HCT116 (cell line): Measurements from ENCODE around the gene TSPAN5. TPM values are rescaled to one million over a fixed set of nuclear protein-coding genes. Genes with fewer than 3 reads are reported as not detected.
"Not testable (repeated sequence)": the region's sequence is repeated elsewhere in the genome, so short reads cannot be mapped to it uniquely, and the experiment has no call there.

ENCODE experiments used
- ATAC-seq: fragments of 200-7000 bp; cut with Tn5 transposase; 2 replicates; pipeline ENCODE4 v1.9.1; 2020; ENCODE audit warnings: mild to moderate bottlenecking, moderate library complexity
- BruUV-seq: library from RNA; stranded (reverse); fragments of 400-500 nt; replicated peaks from 2 replicates; lab custom pipeline; 2021; lab: Mats Ljungman, UMichigan
- CTCF ChIA-PET: fragments of 300-600 bp; sonication (Branson Sonifier 250); formaldehyde crosslinking; loops from one replicate; lab custom pipeline; 2021; ENCODE audit warnings: antibody characterized with exemption; lab: Charles Lee
- POLR2A ChIA-PET: fragments of 300-600, 350-600 bp; sonication (Branson Sonifier 250); formaldehyde crosslinking; loops from one replicate; lab custom pipeline; 2021; ENCODE audit warnings: antibody characterized with exemption; lab: Charles Lee
- RAD21 ChIA-PET, 2 experiments: fragments of 300-600 bp; sonication (Branson Sonifier 250); formaldehyde crosslinking; loops; one replicate each; lab custom pipeline; 2023; ENCODE audit warnings: low total read pairs in 2 of 2; ENCODE audit not compliant: uncharacterized antibody in 2 of 2, unreplicated experiment in 2 of 2, low non-redundant PET in 1 of 2; lab: Charles Lee
- DNase-seq: peaks from one replicate; pipeline ENCODE4 v3.0.0-alpha.2; 2010; ENCODE audit warnings: low read depth, low spot score
- H2AFZ ChIP-seq: fragments of 200-600 bp; shearing (Covaris generic), sonication (generic); 2 replicates; pipeline ENCODE4 v1.6.1; 2017; ENCODE audit warnings: low read depth, mixed run types, mixed read lengths, antibody characterized with exemption, low read length; ENCODE audit not compliant: poor library complexity, severe bottlenecking
- H3K27ac ChIP-seq: 2 replicates; pipeline ENCODE4 v1.5.1; 2012; ENCODE audit warnings: low read depth, low read length
- H3K27me3 ChIP-seq: fragments of 200-600 bp; sonication (generic); 2 replicates; pipeline ENCODE4 v1.6.1; 2016; ENCODE audit warnings: mixed run types, low read length, mixed read lengths; ENCODE audit not compliant: insufficient read depth
- H3K36me3 ChIP-seq, 2 experiments: fragments of 200-500 bp in 1 of 2; fragments of 200-600 bp in 1 of 2; sonication (Bioruptor generic) in 1 of 2; sonication (generic) in 1 of 2; 2 replicates each; pipeline versions ENCODE4 v1.5.1 to v1.6.1; 2014 to 2016; ENCODE audit warnings: low read length in 2 of 2, inconsistent platforms in 1 of 2, mixed read lengths in 1 of 2, mixed run types in 1 of 2; ENCODE audit not compliant: insufficient read depth in 2 of 2, control insufficient read depth in 1 of 2
- H3K4me1 ChIP-seq, 2 experiments: fragments of 200-600 bp in 1 of 2; sonication (generic) in 1 of 2; 2 replicates each; pipeline versions ENCODE4 v1.5.1 to v1.6.1; 2012 to 2017; ENCODE audit warnings: low read length in 2 of 2, inconsistent platforms in 1 of 2, mild to moderate bottlenecking in 1 of 2, mixed read lengths in 1 of 2, mixed run types in 1 of 2, moderate library complexity in 1 of 2; ENCODE audit not compliant: insufficient read depth in 2 of 2, control insufficient read depth in 1 of 2
- H3K4me2 ChIP-seq: fragments of 200-600 bp; sonication (generic); 2 replicates; pipeline ENCODE4 v1.6.1; 2017; ENCODE audit warnings: mixed run types, low read length, mixed read lengths
- H3K4me3 ChIP-seq, 2 experiments: fragments of 200-600 bp in 1 of 2; sonication (generic) in 1 of 2; replicated peaks in 1 of 2; 2 replicates each; pipeline ENCODE4 v1.5.1; 2011 to 2016; ENCODE audit warnings: low read length in 2 of 2, control low read depth in 1 of 2, low read depth in 1 of 2, mild to moderate bottlenecking in 1 of 2, mixed read lengths in 1 of 2, mixed run types in 1 of 2
- H3K79me2 ChIP-seq: fragments of 200-600 bp; sonication (generic); 2 replicates; pipeline ENCODE4 v1.6.1; 2017; ENCODE audit warnings: mild to moderate bottlenecking, mixed run types, low read length, moderate library complexity, mixed read lengths; ENCODE audit not compliant: insufficient read depth
- H3K9ac ChIP-seq: fragments of 200-600 bp; sonication (generic); 2 replicates; pipeline ENCODE4 v1.6.1; 2016; ENCODE audit warnings: low read length, mixed read lengths
- H3K9me2 ChIP-seq: fragments of 200-600 bp; sonication (generic), shearing (Covaris generic); 2 replicates; pipeline ENCODE4 v1.6.1; 2017; ENCODE audit warnings: mixed run types, mild to moderate bottlenecking, moderate library complexity; ENCODE audit not compliant: insufficient read depth
- H3K9me3 ChIP-seq, 2 experiments: fragments of 200-500 bp in 1 of 2; fragments of 200-600 bp in 1 of 2; sonication (Bioruptor generic) in 1 of 2; sonication (generic) in 1 of 2; 2 replicates each; pipeline ENCODE4 v1.6.1; 2014 to 2017; ENCODE audit warnings: low read length in 2 of 2, mixed read lengths in 2 of 2, inconsistent platforms in 1 of 2, low read depth in 1 of 2, mild to moderate bottlenecking in 1 of 2, mixed run types in 1 of 2, moderate library complexity in 1 of 2; ENCODE audit not compliant: control insufficient read depth in 1 of 2, insufficient read depth in 1 of 2
- H4K20me1 ChIP-seq: fragments of 200-600 bp; sonication (generic), shearing (Covaris generic); 2 replicates; pipeline ENCODE4 v1.6.1; 2017; ENCODE audit warnings: mixed run types, mild to moderate bottlenecking, moderate library complexity; ENCODE audit not compliant: insufficient read depth
- ELF1 ChIP-seq: IDR thresholded peaks from 2 replicates; pipeline ENCODE4 v1.6.1; 2012; ENCODE audit warnings: low read depth, borderline replicate concordance
- EZH2 ChIP-seq: fragments of 200-600 bp; sonication (generic); IDR thresholded peaks from 2 replicates; pipeline ENCODE4 v1.6.1; 2017; ENCODE audit warnings: antibody characterized with exemption, mixed run types
- EZH2phosphoT487 ChIP-seq: fragments of 200-600 bp; IDR thresholded peaks from 2 replicates; pipeline ENCODE4 v1.6.1; 2018; ENCODE audit warnings: antibody characterized with exemption, borderline replicate concordance
- FOSL1 ChIP-seq: IDR thresholded peaks from 2 replicates; pipeline ENCODE4 v1.6.1; 2012; ENCODE audit warnings: low read depth
- JUND ChIP-seq: IDR thresholded peaks from 2 replicates; pipeline ENCODE4 v1.6.1; 2012
- POLR2A ChIP-seq: IDR thresholded peaks from 2 replicates; pipeline ENCODE4 v1.7.0; 2011; ENCODE audit warnings: borderline replicate concordance; ENCODE audit not compliant: insufficient read depth, insufficient read length; ENCODE audit errors: extremely low read depth
- RAD21 ChIP-seq: IDR thresholded peaks from 2 replicates; pipeline ENCODE4 v1.6.1; 2012; ENCODE audit warnings: low read depth, mild to moderate bottlenecking
- SP1 ChIP-seq: IDR thresholded peaks from 2 replicates; pipeline ENCODE4 v1.6.1; 2012; ENCODE audit warnings: low read depth
- SRF ChIP-seq: IDR thresholded peaks from 2 replicates; pipeline ENCODE4 v1.6.1; 2012; ENCODE audit warnings: low read depth
- TCF7L2 ChIP-seq: IDR thresholded peaks from 2 replicates; pipeline ENCODE4 v1.7.0; 2011; ENCODE audit warnings: borderline replicate concordance, inconsistent platforms; ENCODE audit not compliant: insufficient read depth, insufficient read length; ENCODE audit errors: extremely low read depth
- YY1 ChIP-seq: IDR thresholded peaks from 2 replicates; pipeline ENCODE4 v1.6.1; 2011; ENCODE audit warnings: low read length, low read depth, moderate library complexity, mild to moderate bottlenecking; ENCODE audit not compliant: insufficient replicate concordance; ENCODE audit errors: extremely low read depth
- ZFX ChIP-seq: fragments of 450-650 bp; IDR thresholded peaks from 2 replicates; pipeline ENCODE4 v1.6.1; 2017
- ZNF274 ChIP-seq: fragments of 200-500 bp; sonication (Bioruptor generic); IDR thresholded peaks from 2 replicates; pipeline ENCODE4 v1.6.1; 2014; ENCODE audit warnings: mild to moderate bottlenecking, low read depth, low read length, inconsistent platforms
- intact Hi-C: fragments of 100-400 bp; cut with micrococcal nuclease; formaldehyde crosslinking; loops from 2 replicates; pipeline ENCODE4 v1.10.0; 2022
- total RNA-seq: library from RNA; stranded (reverse); gene quantifications from one replicate; pipeline ENCODE4 v1.2.1, GENCODE V29; 2021; ENCODE audit not compliant: unreplicated experiment
- TF ChIP-seq, protein P1 (sequence below): IDR thresholded peaks from 2 replicates; pipeline ENCODE4 v1.6.1; 2011; ENCODE audit warnings: mild to moderate bottlenecking, low read length, moderate library complexity; ENCODE audit not compliant: insufficient replicate concordance; ENCODE audit errors: extremely low read depth
- TF ChIP-seq, protein P2 (sequence below): IDR thresholded peaks from 2 replicates; pipeline ENCODE4 v1.6.1; 2012

TSPAN5 gene
- total RNA-seq, 1 experiment from 2014 or later, result 56.8 TPM

DNA sequence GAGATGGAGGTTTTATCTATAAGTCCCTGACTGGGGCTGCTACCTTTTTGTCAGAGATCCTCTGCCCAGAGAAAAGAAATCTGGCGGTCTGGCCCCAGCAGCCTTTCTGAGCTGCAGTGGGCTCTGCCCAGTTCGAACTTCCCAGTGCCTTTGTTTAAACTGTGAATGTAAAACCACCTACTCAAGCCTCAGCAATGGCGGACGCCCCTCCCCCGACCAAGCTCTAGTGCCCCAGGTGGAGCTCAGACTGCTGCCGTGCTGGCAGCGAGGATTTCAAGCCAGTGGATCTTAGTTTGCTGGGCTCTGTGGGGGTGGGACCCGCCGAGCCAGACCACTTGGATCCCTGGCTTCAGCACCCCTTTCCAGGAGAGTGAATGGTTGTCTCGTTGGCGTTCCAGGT is 121.8 kb downstream of the TSPAN5 start:
- no peaks in the 10 kb centered on the region for H3K36me3 ChIP-seq
- CTCF ChIA-PET, result no interaction called here
- BruUV-seq, result no TSS peak

DNA sequence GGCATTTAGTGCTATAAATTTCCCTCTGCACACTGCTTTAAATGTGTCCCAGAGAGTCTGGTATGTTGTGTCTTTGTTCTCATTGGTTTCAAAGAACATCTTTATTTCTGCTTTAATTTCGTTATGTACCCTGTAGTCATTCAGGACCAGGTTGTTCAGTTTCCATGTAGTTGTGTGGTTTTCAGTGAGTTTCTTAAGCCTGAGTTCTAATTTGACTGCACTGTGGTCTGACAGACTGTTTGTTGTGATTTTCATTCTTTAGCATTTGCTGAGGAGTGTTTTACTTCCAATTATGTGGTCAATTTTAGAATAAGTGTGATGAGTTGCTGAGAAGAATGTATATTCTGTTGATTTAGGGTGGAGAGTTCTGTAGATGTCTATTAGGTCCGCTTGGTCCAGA is 124.3 kb downstream of the TSPAN5 start:
- BruUV-seq, POLR2A ChIA-PET, H3K9me2 ChIP-seq, H3K9me3 ChIP-seq, RAD21 ChIA-PET, H3K27ac ChIP-seq, H2AFZ ChIP-seq, H3K36me3 ChIP-seq, intact Hi-C loops, H4K20me1 ChIP-seq, CTCF ChIA-PET, H3K4me3 ChIP-seq, DNase-seq, ATAC-seq, H3K27me3 ChIP-seq, H3K4me2 ChIP-seq, H3K9ac ChIP-seq: not testable (repeated sequence)
- H3K79me2 ChIP-seq, result peaks cover 36% of the 10 kb centered on the region
- peaks cover 0 to 10% of the 10 kb centered on the region in 2 experiments; a peak in 2 of 4 replicates for H3K4me1 ChIP-seq

More for the DNA sequence above, 121.8 kb downstream of the TSPAN5 start:
- H3K9ac ChIP-seq, result no peak overlapping the region
- no peaks in the 10 kb centered on the region for H3K4me1 ChIP-seq
- H2AFZ ChIP-seq, result no peak overlapping the region
- TF ChIP-seq, protein P1, sequence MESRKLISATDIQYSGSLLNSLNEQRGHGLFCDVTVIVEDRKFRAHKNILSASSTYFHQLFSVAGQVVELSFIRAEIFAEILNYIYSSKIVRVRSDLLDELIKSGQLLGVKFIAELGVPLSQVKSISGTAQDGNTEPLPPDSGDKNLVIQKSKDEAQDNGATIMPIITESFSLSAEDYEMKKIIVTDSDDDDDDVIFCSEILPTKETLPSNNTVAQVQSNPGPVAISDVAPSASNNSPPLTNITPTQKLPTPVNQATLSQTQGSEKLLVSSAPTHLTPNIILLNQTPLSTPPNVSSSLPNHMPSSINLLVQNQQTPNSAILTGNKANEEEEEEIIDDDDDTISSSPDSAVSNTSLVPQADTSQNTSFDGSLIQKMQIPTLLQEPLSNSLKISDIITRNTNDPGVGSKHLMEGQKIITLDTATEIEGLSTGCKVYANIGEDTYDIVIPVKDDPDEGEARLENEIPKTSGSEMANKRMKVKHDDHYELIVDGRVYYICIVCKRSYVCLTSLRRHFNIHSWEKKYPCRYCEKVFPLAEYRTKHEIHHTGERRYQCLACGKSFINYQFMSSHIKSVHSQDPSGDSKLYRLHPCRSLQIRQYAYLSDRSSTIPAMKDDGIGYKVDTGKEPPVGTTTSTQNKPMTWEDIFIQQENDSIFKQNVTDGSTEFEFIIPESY, result no peak
- TF ChIP-seq TCF7L2 (no peak), POLR2A (no peak), RAD21 (no peak), FOSL1 (no peak), SRF (no peak), ELF1 (no peak), EZH2phosphoT487 (no peak), ZFX (no peak), ZNF274 (no peak), JUND (no peak), SP1 (no peak), EZH2 (no peak), YY1 (no peak)
- TF ChIP-seq, protein P2, sequence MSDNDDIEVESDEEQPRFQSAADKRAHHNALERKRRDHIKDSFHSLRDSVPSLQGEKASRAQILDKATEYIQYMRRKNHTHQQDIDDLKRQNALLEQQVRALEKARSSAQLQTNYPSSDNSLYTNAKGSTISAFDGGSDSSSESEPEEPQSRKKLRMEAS, result no peak
- intact Hi-C loops, result no loop called here
- H3K9me3 ChIP-seq, result no peaks in the 10 kb centered on the region
- no peak for DNase-seq
- no peak overlapping the region for H3K27ac ChIP-seq
- no peaks in the 10 kb centered on the region for H3K9me2 ChIP-seq
- ChIA-PET RAD21 (no interaction called here), POLR2A (no interaction called here)
- no peaks in the 10 kb centered on the region for H4K20me1 ChIP-seq
- ATAC-seq, result no peak
- H3K27me3 ChIP-seq, result no peaks in the 10 kb centered on the region
- no peak overlapping the region for H3K4me3 ChIP-seq
- peaks cover 46% of the 10 kb centered on the region for H3K79me2 ChIP-seq
- no peak overlapping the region for H3K4me2 ChIP-seq
